ENCODE data around the gene EIF3J. TPM values are rescaled to one million over a fixed set of nuclear protein-coding genes. Genes with fewer than 3 reads are reported as not detected.

Gene EIF3J
- 59.5 TPM for total RNA-seq (ENCODE audit: unreplicated experiment)
- long read RNA-seq, transcript EIF3J-201 (8 exons, 2,569 nt): major isoform, 9 of 18 reads
- long read RNA-seq, partial matches to known transcripts: 6 of 18 reads
- long read RNA-seq, other reads (novel, unspliced or antisense): 3 of 18 reads

- Mint-ChIP-seq H3K4me3 (ENCODE audit: unreplicated experiment) (peak within 1 kb of the TSS; percentile 98), H3K9me3 (ENCODE audit: unreplicated experiment) (no peaks in the 10 kb centered on the region), H3K4me1 (ENCODE audit: low read depth, unreplicated experiment) (peaks cover 16% of the 10 kb centered on the region), H3K27me3 (ENCODE audit: unreplicated experiment) (peaks cover 3% of the 10 kb centered on the region), H3K27ac (ENCODE audit: unreplicated experiment) (peak within 1 kb of the TSS; percentile 83), H3K36me3 (ENCODE audit: unreplicated experiment) (no peaks in the 10 kb centered on the region)
- no peak for TF ChIP-seq CTCF (IDR thresholded peaks at IDR 0.05; ENCODE audit: partially characterized antibody, unreplicated experiment)
- DNase-seq: peak; percentile 92
These were observed at the start of gene EIF3J for GRCh38 chr15:44536962-44537734. Gene EIF3J (plus strand): TSS chr15:44537147. CDS start chr15:44537195, 48 bp downstream.

- H3K4me3 Mint-ChIP-seq (ENCODE audit: unreplicated experiment): no peak overlapping the region
These were observed 47.5 kb upstream of the EIF3J start for GRCh38 chr15:44489464-44489863.

GRCh38 chr15:44490622-44491021 is 46.3 kb upstream of the EIF3J start:
- Mint-ChIP-seq H3K27me3 (ENCODE audit: unreplicated experiment) (no peaks in the 10 kb centered on the region), H3K4me3 (ENCODE audit: unreplicated experiment) (no peak overlapping the region), H3K27ac (ENCODE audit: unreplicated experiment) (no peak overlapping the region), H3K9me3 (ENCODE audit: unreplicated experiment) (no peaks in the 10 kb centered on the region), H3K4me1 (ENCODE audit: low read depth, unreplicated experiment) (no peaks in the 10 kb centered on the region), H3K36me3 (ENCODE audit: unreplicated experiment) (no peaks in the 10 kb centered on the region)
- DNase-seq: no peak
- no peak for TF ChIP-seq CTCF (IDR thresholded peaks at IDR 0.05; ENCODE audit: partially characterized antibody, unreplicated experiment)

More at GRCh38 chr15:44489464-44489863, 47.5 kb upstream of the EIF3J start:
- no peaks in the 10 kb centered on the region for H3K36me3 Mint-ChIP-seq (ENCODE audit: unreplicated experiment)
- no peak for TF ChIP-seq CTCF (IDR thresholded peaks at IDR 0.05; ENCODE audit: partially characterized antibody, unreplicated experiment)
- no peak overlapping the region for H3K27ac Mint-ChIP-seq (ENCODE audit: unreplicated experiment)
- no peaks in the 10 kb centered on the region for H3K27me3 Mint-ChIP-seq (ENCODE audit: unreplicated experiment)
- H3K4me1 Mint-ChIP-seq (ENCODE audit: low read depth, unreplicated experiment): no peaks in the 10 kb centered on the region
- DNase-seq: no peak
- H3K9me3 Mint-ChIP-seq (ENCODE audit: unreplicated experiment): no peaks in the 10 kb centered on the region

- Mint-ChIP-seq H3K9me3 (ENCODE audit: unreplicated experiment) (no peaks in the 10 kb centered on the region), H3K4me3 (ENCODE audit: unreplicated experiment) (no peak overlapping the region), H3K27ac (ENCODE audit: unreplicated experiment) (no peak overlapping the region), H3K4me1 (ENCODE audit: low read depth, unreplicated experiment) (no peaks in the 10 kb centered on the region), H3K27me3 (ENCODE audit: unreplicated experiment) (no peaks in the 10 kb centered on the region), H3K36me3 (ENCODE audit: unreplicated experiment) (no peaks in the 10 kb centered on the region)
- TF ChIP-seq CTCF (IDR thresholded peaks at IDR 0.05; ENCODE audit: partially characterized antibody, unreplicated experiment): no peak
- DNase-seq: no peak
These were observed 44.9 kb upstream of the EIF3J start for GRCh38 chr15:44492040-44492439.

- no peaks in the 10 kb centered on the region for H3K27me3 Mint-ChIP-seq (ENCODE audit: unreplicated experiment)
- H3K27ac Mint-ChIP-seq (ENCODE audit: unreplicated experiment): no peak overlapping the region
- no peaks in the 10 kb centered on the region for H3K9me3 Mint-ChIP-seq (ENCODE audit: unreplicated experiment)
- no peaks in the 10 kb centered on the region for H3K4me1 Mint-ChIP-seq (ENCODE audit: low read depth, unreplicated experiment)
- H3K4me3 Mint-ChIP-seq (ENCODE audit: unreplicated experiment): no peak overlapping the region
- TF ChIP-seq CTCF (IDR thresholded peaks at IDR 0.05; ENCODE audit: partially characterized antibody, unreplicated experiment): no peak
- DNase-seq: no peak
- no peaks in the 10 kb centered on the region for H3K36me3 Mint-ChIP-seq (ENCODE audit: unreplicated experiment)
These were observed 44.3 kb upstream of the EIF3J start for GRCh38 chr15:44492672-44493071.
